Mucosa of descending colon (tissue), 3 donors: ENCODE results near the gene MKX. TPM values are rescaled to one million over a fixed set of nuclear protein-coding genes. Genes with fewer than 3 reads are reported as not detected.

ENCODE experiments used
- ATAC-seq: fragments of 200-7000 bp; cut with Tn5 transposase; one replicate; pipeline ENCODE4 v1.9.1; 2020; ENCODE audit warnings: mild to moderate bottlenecking, moderate library complexity
- DNase-seq, 3 donors: peaks; one replicate each; pipeline ENCODE4 v3.0.0-alpha.2; 2020
- H3K36me3 ChIP-seq: fragments of 200-600 bp; one replicate; pipeline ENCODE4 v1.8.0; 2021; ENCODE audit warnings: low read depth, mild to moderate bottlenecking
- H3K4me1 ChIP-seq: fragments of 200-600 bp; one replicate; pipeline ENCODE4 v1.8.0; 2021; ENCODE audit warnings: low read depth, mild to moderate bottlenecking
- H3K4me3 ChIP-seq: fragments of 200-600 bp; one replicate; pipeline ENCODE4 v1.8.0; 2021; ENCODE audit warnings: mild to moderate bottlenecking
- H3K9me3 ChIP-seq: fragments of 200-600 bp; one replicate; pipeline ENCODE4 v1.8.0; 2021; ENCODE audit warnings: mild to moderate bottlenecking
- intact Hi-C, 2 donors: fragments of 100-400 bp; cut with DNase I in 1 of 2; cut with micrococcal nuclease in 1 of 2; formaldehyde crosslinking; loops; one replicate each; pipeline versions ENCODE4 v1.11.0 to v1.11.1; 2022; cut with DNase I, micrococcal nuclease
- total RNA-seq, 3 donors: library from RNA; stranded (reverse); fragmentation: NEBNext Ultra II Directional in 2 of 3; extraction: Animal tissue kit (Norgen Biotek cat#: 25700) in 2 of 3; gene quantifications; one replicate each; pipeline versions ENCODE4 v1.2.1 to v1.2.4, GENCODE V29; 2021 to 2023
- TF ChIP-seq, protein P1 (sequence below): fragments of 200-600 bp; IDR thresholded peaks from one replicate; pipeline ENCODE4 v1.8.0; 2022; ENCODE audit warnings: antibody characterized with exemption, mild to moderate bottlenecking
- donor health status: DM: no; HTN: no; CAD: no; lungs with moderate emphysema.
- donor health status: DM: no; HTN: no; CAD: no.
- donor health status: DM: no; HTN: yes; CAD: no.

The MKX gene
- total RNA-seq, 3 donors from 2014 or later = 0.26 to 4.2 (median 1.2) TPM

DNA sequence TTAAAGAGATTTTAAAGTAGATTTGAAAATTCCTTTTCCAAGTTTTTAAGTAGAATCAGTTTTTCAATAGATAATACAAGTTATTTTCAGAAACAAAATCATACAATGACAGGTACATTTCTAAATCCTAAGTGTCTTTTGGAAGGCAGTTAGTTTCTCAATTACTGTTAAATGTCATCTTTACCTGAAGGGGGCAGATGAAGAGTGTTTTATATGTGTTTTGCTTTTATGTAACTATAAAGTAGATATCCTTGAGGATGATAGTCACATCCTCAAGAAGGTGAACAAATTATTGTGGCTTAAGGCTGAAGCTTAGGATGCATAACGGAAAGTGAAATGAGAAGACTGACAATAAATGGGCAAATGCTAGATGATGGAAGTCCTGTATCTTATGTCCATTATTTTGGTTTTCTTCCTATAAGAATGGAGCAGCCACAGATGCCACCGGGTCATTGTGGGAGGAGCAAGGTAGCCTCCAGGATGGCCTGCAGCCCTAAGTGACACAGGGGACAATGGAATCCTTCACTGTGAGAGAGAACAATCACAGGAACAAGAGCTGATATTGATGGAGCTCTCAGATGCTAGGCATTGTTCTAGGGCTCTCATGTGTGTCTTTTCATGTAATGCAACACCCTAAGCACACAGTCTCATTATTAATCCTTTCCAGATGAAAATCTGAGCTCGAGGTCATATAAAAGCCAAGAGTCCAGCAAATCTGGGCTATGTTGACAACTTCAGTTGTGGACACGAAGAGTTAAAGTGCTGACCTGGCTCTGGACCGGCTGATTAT is 14.1 kb upstream of the MKX start:
- intact Hi-C loops = no loop called here
- TF ChIP-seq, protein P1, sequence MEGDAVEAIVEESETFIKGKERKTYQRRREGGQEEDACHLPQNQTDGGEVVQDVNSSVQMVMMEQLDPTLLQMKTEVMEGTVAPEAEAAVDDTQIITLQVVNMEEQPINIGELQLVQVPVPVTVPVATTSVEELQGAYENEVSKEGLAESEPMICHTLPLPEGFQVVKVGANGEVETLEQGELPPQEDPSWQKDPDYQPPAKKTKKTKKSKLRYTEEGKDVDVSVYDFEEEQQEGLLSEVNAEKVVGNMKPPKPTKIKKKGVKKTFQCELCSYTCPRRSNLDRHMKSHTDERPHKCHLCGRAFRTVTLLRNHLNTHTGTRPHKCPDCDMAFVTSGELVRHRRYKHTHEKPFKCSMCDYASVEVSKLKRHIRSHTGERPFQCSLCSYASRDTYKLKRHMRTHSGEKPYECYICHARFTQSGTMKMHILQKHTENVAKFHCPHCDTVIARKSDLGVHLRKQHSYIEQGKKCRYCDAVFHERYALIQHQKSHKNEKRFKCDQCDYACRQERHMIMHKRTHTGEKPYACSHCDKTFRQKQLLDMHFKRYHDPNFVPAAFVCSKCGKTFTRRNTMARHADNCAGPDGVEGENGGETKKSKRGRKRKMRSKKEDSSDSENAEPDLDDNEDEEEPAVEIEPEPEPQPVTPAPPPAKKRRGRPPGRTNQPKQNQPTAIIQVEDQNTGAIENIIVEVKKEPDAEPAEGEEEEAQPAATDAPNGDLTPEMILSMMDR = no peak
- ATAC-seq (no peak), DNase-seq (no peak)
- Histone ChIP-seq H3K4me1 (no peaks in the 10 kb centered on the region), H3K4me3 (no peak overlapping the region), H3K9me3 (no peaks in the 10 kb centered on the region), H3K36me3 (no peaks in the 10 kb centered on the region)

DNA sequence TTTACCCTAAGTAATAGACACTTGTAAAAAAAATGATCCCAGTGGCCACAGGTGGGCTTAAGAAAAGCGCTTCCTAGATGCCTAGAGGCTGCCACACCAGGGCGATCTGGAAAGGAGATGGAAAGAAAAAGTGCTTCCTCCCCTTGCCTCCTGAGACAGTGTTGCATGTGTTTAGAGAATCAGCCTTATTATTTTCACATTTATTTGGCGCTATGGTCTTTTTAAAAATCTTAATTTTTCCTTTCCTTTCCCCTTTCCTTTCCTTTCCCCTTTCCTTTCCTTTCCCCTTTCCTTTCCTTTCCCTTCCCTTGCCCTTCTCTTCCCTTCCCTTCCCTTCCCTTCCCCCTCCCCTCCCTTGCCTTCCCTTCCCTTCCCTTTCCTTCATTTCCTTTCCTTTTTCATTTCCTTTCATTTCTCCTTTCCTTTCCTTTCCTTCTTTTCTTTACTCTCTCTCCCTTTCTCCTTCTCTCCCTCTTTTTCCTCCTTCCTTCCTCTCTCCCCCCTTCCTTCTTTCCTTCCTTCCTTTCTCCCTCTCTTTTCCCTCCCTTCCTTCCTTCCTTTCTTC is 7.1 kb upstream of the MKX start:
- intact Hi-C loops = no loop called here
- DNase-seq (no peak), ATAC-seq (no peak)
- Histone ChIP-seq H3K9me3 (no peaks in the 10 kb centered on the region), H3K36me3 (no peaks in the 10 kb centered on the region), H3K4me3 (no peak overlapping the region), H3K4me1 (no peaks in the 10 kb centered on the region)
- TF ChIP-seq, protein P1 = no peak

DNA sequence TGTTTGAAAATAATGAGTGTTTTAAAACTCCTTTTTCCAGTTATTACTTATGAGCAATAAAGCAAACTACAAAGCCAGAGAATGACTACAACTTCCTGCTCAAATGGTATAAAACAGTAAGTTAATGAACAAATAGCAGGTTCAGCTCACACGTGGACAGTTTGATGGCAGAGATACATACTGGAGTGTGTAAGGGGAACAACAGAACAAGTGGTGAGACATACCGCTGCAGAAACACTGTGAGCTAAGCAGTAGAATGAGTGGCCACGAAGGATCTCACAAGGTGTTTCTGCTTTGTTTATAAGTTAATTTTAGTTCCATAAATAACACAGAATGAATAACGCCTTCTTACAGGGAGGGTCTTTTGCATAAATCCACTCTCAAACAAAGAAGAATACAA is 3.0 kb upstream of the MKX start:
- DNase-seq = no peak
- ATAC-seq = no peak
- intact Hi-C loops = loop anchor here in 1 of 2 donors (10.0 kb wide), 1 partner anchor 496 kb away; no protein-coding TSS in a partner anchor
- no peaks in the 10 kb centered on the region for H3K9me3 ChIP-seq
- no peaks in the 10 kb centered on the region for H3K36me3 ChIP-seq
- peaks cover 27% of the 10 kb centered on the region for H3K4me1 ChIP-seq
- H3K4me3 ChIP-seq = no peak overlapping the region
- TF ChIP-seq, protein P1 = no peak

DNA sequence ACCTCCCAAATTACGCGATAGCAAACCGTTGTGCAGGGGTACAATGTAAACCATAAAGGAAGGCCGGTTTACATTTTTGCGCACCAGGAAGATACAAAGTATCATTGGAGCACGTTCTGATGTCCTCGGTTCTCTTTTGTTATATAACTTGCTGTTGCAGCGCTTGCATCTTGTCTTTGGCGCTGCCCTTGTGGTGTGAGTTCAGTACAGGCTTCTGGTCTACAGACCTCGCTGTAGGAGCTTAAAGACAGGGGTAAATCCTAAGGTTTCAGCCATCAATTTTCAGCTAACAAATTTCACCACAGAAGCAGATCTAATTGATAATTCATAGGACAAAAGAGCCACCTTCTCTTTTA is 1.5 kb upstream of the MKX start:
- intact Hi-C loops = loop anchor here in 1 of 2 donors (10.0 kb wide), 1 partner anchor 498 kb away; no protein-coding TSS in a partner anchor
- no peaks in the 10 kb centered on the region for H3K36me3 ChIP-seq
- peaks cover 32% of the 10 kb centered on the region for H3K4me1 ChIP-seq
- H3K9me3 ChIP-seq = no peaks in the 10 kb centered on the region
- ATAC-seq (no peak), DNase-seq (no peak)
- no peak overlapping the region for H3K4me3 ChIP-seq
- TF ChIP-seq, protein P1 = no peak

DNA sequence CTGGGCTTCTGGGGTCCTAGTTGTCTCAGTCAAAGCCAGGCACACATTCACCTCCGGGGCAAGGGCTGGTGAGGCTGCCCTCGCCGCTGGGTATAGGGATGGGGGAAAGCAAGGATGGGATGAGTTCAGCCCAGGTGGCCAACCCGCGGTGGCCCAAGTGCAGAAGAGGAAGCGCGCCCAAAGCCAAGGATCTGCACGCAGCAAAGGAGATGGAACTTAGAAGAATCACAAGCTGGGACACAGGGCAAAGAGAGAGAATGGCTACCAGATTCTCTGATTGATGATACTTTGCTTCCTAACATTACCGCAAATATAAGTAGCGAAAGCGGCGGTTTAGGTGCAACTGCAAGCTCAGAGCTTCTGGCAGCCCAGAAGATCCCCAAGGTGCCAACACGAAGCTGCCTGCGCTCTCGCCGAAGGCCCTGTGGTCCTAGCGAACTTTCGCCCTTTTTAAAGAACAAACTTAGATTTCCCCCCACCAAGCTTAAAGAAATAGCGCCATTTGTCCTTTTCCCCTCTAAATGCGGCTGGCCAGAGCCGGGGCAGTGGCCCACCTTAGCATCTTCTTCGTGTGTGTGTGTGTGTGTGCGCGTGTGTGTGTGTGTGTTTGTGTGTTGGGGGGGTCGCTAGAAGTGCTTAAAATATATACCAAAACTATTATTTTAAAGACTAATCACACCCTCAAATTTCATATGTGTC is 927 bp upstream of the MKX start:
- DNase-seq (no peak), ATAC-seq (no peak)
- Histone ChIP-seq H3K36me3 (no peaks in the 10 kb centered on the region), H3K4me1 (peaks cover 36% of the 10 kb centered on the region), H3K4me3 (no peak overlapping the region), H3K9me3 (no peaks in the 10 kb centered on the region)
- TF ChIP-seq, protein P1 = no peak
- intact Hi-C loops = loop anchor here in 1 of 2 donors (10.0 kb wide), 1 partner anchor 498 kb away; no protein-coding TSS in a partner anchor
